Activated gamma-delta T cell treated with Interleukin-2 at 50 U/mL for 16 hours (primary cell): Measurements from ENCODE around the gene HSPB9.
A peak's percentile ranks its signal among the peaks of the same experiment; 100 is the strongest.
"Not testable (repeated sequence)": the region's sequence is repeated elsewhere in the genome, so short reads cannot be mapped to it uniquely, and the experiment has no call there.

Source experiments
- DNase-seq: peaks from one replicate; pipeline ENCODE4 v3.0.0-alpha.2; 2020

Gene HSPB9

GRCh38 chr17:42120161-42120769, 2.3 kb upstream of the HSPB9 start:
- DNase-seq = no peak

DNA sequence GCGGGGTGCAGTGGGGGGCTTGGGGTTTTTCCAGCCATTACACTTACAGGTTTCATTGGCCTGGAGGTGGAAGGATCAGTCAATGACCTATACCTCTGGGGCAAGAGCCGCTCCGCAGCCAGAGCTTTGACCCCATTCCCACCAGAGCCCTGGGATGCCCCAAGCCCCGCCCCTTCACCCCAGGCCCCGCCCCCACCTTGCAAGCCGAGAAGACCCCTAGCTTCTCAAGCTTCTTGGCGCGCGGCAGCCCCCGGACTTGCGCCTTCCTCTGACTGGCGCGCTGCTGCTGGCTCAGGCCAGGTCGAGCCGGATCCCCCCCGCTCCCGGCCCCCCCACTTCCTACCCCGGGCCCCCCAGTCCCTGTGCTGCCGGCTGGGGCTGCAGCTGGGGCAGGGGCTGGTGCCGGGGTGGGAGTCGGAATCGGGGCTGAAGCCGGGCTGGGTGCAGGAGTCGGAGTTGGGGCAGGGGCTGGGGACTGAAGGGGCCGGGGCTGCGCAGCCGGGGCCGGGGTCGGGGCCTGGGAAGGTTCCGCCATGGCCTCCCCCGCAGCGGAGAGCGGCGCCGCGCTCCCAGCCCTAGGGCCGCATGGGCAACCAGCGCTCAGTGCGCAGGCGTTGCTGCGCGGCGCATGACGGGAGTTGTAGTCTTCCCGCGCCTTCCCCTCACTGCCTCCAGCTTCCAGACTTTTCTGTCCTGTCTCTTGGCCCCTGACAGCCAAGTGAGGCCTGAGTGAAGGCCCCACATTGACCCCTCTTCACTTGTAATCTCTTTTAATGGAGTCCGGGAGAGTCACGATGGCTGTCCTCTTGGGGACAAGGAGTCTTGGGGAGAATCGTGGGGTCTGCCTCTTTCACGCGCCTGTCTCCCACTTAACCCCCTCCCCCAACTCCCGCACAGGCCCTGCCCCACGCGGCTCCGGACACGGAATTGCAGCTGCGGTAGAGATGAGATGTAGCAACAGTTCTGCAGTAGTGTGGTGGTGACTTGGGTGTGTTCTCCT, 1.5 kb upstream of the HSPB9 start, which contains the start of gene KAT2A:
Gene KAT2A, minus strand, starts transcription at position 598 of the 1,000 bp plus-strand sequence. Its CDS starts 63 bp downstream, at position 535.
- peak; percentile 70 for DNase-seq

DNA sequence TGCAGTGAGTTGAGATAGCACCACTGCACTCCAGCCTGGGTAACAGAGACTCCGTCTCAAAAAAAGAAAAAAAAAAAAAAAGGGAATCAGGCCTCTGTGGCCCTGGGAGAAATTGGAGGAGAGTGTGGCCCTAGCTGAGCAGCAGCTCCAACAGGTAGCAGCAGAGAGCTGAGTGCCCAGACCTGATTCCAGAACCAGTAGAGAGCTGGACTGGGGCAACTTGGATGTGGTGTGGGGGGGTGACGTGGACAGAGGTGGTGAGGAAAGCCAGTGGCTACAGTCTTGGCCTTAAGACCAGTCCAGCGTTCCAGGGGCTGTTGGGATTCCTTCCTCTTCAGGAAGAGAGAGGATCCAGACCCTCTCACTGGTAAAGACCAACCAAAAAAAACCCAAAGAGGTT, 1.7 kb downstream of the HSPB9 start:
- DNase-seq = no peak

DNA sequence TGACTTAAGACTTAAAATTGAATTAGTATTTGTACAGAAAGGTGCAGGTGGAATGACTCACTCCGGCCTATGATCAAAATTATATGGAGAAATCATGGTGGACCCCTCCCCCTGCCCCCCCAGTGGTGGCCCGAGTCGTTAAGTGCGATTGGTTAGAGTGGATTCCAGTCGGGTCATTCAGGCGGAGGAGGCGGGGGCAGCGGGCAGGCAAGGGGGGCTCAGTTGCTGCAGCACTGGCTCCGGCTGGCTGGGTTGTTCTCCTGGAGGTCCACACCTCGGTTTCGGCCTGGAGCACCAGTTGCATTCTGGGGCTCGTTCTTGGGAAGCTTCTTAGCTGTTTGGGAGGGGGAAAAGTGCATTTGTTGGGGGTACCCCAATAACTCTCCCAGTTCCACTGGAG, 3.0 kb downstream of the HSPB9 start:
- DNase-seq = no peak

GRCh38 chr17:42126836-42127235, 4.2 kb downstream of the HSPB9 start:
- DNase-seq = no peak

- no peak for DNase-seq
Measured at GRCh38 chr17:42127414-42127813, 4.8 kb downstream of the HSPB9 start.

- DNase-seq = no peak
Measured at GRCh38 chr17:42129109-42129837, 6.7 kb downstream of the HSPB9 start.

DNA sequence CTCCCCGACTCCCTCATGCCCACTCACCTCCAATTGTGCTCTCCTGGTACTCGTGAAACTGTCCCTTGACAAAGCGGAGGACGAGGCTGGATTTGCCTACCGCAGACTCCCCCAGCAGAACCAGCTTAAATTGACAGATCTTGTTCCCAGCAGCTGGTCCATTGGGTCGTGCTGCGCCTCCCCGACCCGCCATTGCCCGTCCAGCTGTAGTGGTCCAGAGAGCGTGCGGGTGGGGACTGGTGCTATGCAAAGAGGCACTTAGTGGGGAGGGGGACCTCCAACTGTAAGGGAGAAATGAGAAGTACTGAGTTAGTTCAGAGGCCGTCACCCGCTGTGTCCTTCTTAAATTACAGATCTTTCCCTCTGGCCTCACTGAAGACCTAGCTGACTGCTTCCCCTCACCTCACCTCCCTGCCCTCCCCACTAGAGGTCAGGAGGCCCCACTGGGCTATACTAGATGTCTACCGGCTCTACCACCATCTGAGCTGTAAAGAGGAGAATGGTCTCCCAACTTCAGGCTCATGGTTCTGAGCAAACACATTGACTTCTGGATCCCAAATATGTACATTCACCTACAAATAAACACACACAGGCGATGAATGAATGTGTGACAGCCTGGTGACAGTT, 7.8 kb downstream of the HSPB9 start:
- no peak for DNase-seq

DNA sequence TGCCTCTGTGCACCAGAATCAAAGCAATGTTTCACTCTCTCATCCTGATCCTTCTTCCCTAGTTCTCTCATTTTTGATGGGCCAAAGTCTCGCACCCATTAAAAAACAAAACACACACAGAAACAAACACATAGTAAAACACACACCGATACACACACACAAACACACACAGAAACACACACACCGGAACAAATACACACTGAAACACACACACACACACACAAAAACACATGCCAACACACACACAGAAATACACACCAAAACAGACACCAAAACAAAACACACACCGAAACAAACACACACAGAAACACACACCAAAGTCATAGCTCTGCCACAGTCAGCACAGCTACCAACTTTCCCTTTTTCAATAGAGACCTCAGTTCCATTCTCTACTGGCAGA, 8.6 kb downstream of the HSPB9 start:
- no peak for DNase-seq

DNA sequence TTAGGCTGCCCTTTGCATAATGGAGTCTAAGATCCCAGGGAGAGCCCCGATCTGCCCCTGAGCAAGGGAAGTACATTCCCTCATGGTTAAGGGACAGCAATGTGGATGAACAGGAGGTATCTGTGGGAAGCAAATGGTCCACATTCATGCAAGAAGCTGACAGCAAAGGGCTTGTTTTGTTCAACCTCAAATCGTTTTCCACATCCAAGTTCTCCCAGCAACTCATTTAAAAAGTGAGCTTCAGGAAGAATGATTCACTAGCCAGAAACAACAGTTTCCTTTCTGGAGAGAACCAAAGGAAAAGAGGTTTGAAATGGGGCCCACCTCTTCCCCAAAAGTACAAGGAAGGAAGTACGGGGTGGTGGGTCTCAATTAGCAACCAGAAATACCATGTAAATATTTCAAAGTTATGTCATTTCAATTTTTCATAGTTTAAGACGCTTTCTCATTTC, 9.4 kb downstream of the HSPB9 start:
- no peak for DNase-seq

- no peak for DNase-seq
Measured at GRCh38 chr17:42132941-42133340, 10.3 kb downstream of the HSPB9 start.

GRCh38 chr17:42133461-42134041, 10.9 kb downstream of the HSPB9 start:
- peak; percentile 38 for DNase-seq

- DNase-seq = no peak
Measured at GRCh38 chr17:42135151-42135550, 12.5 kb downstream of the HSPB9 start.

DNA sequence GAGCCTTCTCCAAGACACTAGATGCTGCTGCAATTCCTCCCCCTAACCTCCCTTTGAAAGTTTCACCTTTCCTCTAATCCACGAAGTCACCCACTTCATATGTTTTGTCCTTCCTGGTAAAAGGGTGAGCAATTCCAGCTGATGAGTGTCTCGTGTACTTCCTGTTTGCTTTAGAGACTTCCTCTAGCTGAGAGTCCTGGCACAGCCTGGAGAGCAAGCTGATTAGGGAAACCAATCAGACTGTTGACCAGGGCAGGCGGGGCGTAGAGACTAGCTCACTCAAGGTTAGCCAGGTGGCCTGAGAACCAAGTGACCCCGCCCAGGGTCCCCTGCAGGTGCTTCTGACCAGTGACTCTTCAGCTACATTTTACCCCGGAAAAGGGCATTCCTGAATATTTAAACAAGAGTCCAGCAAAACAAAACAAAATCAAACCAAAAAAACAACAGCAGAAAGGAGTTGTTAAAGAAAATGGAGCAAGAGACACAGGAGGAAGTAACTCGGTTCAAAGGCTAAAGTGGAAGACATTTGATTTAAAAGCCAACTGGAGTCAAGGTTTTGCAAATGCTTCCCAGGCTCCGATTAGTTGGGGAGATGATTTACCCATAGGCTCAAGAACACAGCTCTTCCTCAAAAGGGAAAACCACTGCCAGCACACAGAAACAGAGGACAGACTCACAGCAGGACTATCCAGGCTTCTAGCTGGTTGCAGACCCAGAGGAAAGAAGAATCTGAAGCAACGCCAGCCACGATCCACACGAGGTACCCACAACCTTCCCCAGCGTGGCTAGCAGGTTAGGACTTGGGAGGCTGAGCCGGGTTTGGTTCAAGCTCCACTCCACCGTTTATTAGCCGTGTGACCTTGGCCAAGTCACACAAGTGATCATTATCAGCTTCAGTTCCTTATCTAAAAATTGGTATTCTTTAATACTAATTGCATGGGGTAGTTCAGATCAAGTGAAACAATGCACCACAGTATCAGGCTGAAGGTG, 13.4 kb downstream of the HSPB9 start:
- no peak for DNase-seq

- no peak for DNase-seq
Measured at GRCh38 chr17:42136654-42137051, 14.0 kb downstream of the HSPB9 start.

- DNase-seq = no peak
Measured at GRCh38 chr17:42138749-42139492, 16.3 kb downstream of the HSPB9 start.

DNA sequence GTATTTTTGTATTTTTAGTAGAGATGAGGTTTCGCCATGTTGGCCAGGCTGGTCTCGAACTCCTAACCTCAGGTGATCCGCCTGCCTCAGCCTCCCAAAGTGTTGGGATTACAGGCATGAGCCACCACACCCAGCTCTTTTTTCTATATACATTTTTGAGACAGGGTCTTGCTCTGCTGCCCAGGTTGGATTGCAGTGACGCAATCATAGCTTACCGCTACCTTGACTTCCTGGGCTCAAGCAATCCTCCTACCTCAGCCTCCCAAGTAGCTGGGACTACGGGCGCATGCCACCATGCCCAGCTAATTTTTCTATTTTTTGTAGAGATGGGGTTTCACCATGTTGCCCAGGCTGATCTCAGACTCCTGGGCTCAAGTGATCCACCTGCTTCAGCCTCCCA, 18.1 kb downstream of the HSPB9 start:
- DNase-seq = not testable (repeated sequence)

- DNase-seq = no peak
Measured at GRCh38 chr17:42141382-42141781, 18.8 kb downstream of the HSPB9 start.

DNA sequence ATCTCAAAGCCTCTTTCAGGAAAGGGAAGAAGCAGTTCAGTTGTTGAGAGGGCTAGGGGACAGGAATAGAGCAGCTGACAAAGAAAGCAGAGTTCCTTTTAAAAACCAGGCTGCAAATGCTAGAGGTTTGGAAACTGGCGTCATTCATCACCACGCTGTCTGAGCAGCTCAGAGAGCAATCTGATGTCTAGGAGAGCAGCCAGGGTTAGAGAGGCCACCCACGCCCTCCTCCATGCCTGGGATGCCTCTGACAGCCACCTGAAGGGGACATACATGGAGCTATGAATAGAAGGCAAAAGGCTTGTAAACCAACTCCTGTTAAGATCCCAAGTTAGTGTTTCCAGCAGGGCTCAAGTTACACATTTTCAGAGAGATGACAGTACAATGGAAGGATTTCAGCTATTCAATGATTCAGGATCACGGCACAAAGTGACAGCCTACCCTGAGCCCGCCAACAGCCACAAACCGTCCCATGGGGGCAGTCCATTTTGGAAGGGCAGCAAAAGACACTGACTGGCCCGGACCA, 19.8 kb downstream of the HSPB9 start:
- no peak for DNase-seq

GRCh38 chr17:42143138-42143537, 20.5 kb downstream of the HSPB9 start:
- not testable (repeated sequence) for DNase-seq
